Fibroblast of lung (primary cell): ENCODE results near the gene CLDN19. TPM values are rescaled to one million over a fixed set of nuclear protein-coding genes. Genes with fewer than 3 reads are reported as not detected.

ENCODE experiments used
- DNase-seq, 2 donors: peaks; one replicate each; pipeline versions ENCODE4 v3.0.0 to v3.0.0-alpha.2; 2010; ENCODE audit warnings: low read depth in 2 of 2
- H2AFZ ChIP-seq: 2 replicates; pipeline ENCODE4 v1.5.1; 2012; ENCODE audit warnings: low read length, control low read depth, inconsistent platforms
- H3K27ac ChIP-seq: 2 replicates; pipeline ENCODE4 v1.5.1; 2011; ENCODE audit warnings: low read length, control low read depth; ENCODE audit not compliant: insufficient read depth
- H3K27me3 ChIP-seq: 2 replicates; pipeline ENCODE4 v1.5.1; 2011; ENCODE audit warnings: mild to moderate bottlenecking, low read length; ENCODE audit not compliant: control insufficient read depth, insufficient read depth
- H3K36me3 ChIP-seq: 2 replicates; pipeline ENCODE4 v1.5.1; 2011; ENCODE audit warnings: low read length; ENCODE audit not compliant: control insufficient read depth, insufficient read depth
- H3K4me1 ChIP-seq: 2 replicates; pipeline ENCODE4 v1.5.1; 2011; ENCODE audit warnings: low read length; ENCODE audit not compliant: control insufficient read depth, insufficient read depth; ENCODE audit errors: extremely low read depth
- H3K4me2 ChIP-seq: 2 replicates; pipeline ENCODE4 v1.5.1; 2011; ENCODE audit warnings: low read length, control low read depth; ENCODE audit not compliant: insufficient read depth; ENCODE audit errors: extremely low read depth
- H3K4me3 ChIP-seq, 4 experiments: fragments of 200-600 bp in 1 of 4; sonication (generic) in 1 of 4; replicated peaks in 1 of 4; 2 replicates each; pipeline ENCODE4 v1.5.1; 2011 to 2016; ENCODE audit warnings: low read length in 4 of 4, low read depth in 3 of 4, mild to moderate bottlenecking in 3 of 4, control low read depth in 2 of 4, inconsistent platforms in 1 of 4, mixed read lengths in 1 of 4; ENCODE audit not compliant: insufficient read depth in 1 of 4; ENCODE audit errors: control extremely low read depth in 1 of 4
- H3K79me2 ChIP-seq: 2 replicates; pipeline ENCODE4 v1.5.1; 2012; ENCODE audit warnings: mild to moderate bottlenecking, low read length, inconsistent platforms; ENCODE audit not compliant: control insufficient read depth, insufficient read depth
- H3K9ac ChIP-seq: 2 replicates; pipeline ENCODE4 v1.5.1; 2011; ENCODE audit warnings: mild to moderate bottlenecking, low read length, control low read depth; ENCODE audit not compliant: insufficient read depth
- H3K9me3 ChIP-seq: 2 replicates; pipeline ENCODE4 v1.5.1; 2012; ENCODE audit warnings: low read depth, low read length; ENCODE audit not compliant: control insufficient read depth, insufficient read depth
- H4K20me1 ChIP-seq: 2 replicates; pipeline ENCODE4 v1.5.1; 2011; ENCODE audit warnings: low read length; ENCODE audit not compliant: control insufficient read depth, insufficient read depth; ENCODE audit errors: extremely low read depth
- CTCF ChIP-seq, 2 donors: IDR thresholded peaks in 1 of 2; conservative IDR thresholded peaks in 1 of 2; 1 replicate in 1 of 2; 2 replicates in 1 of 2; pipeline ENCODE4 v1.5.1; 2011 to 2012; ENCODE audit warnings: low read length in 2 of 2, control low read depth in 1 of 2, inconsistent platforms in 1 of 2, low read depth in 1 of 2, mild to moderate bottlenecking in 1 of 2
- EZH2 ChIP-seq: IDR thresholded peaks from 2 replicates; pipeline ENCODE4 v1.5.1; 2012; ENCODE audit warnings: low read length, control low read depth, mild to moderate bottlenecking; ENCODE audit errors: missing control alignments
- polyA plus RNA-seq, 2 donors: library from polyadenylated mRNA; depleted of rRNA in 1 of 2; stranded (reverse) in 1 of 2; unstranded in 1 of 2; fragments of >200 nt; gene quantifications; 2 replicates each; pipeline ENCODE4 v1.2.1, GENCODE V29; 2011 to 2012; ENCODE audit warnings: missing spikeins in 1 of 2
- total RNA-seq: library from RNA; depleted of rRNA; stranded (reverse); fragments of >200 nt; gene quantifications from 2 replicates; pipeline ENCODE4 v1.2.1, GENCODE V29; 2014

Gene CLDN19
- total and polyA plus RNA-seq, 2 donors (not counting 1 experiment from before 2014, with no cell fraction given), result not detected

GRCh38 chr1:42786097-42786496, 46.1 kb upstream of the CLDN19 start:
- H4K20me1 ChIP-seq, result no peaks in the 10 kb centered on the region
- H2AFZ ChIP-seq, result no peak overlapping the region
- H3K9ac ChIP-seq, result no peak overlapping the region
- DNase-seq, result no peak
- H3K79me2 ChIP-seq, result no peaks in the 10 kb centered on the region
- no peak overlapping the region for H3K27ac ChIP-seq
- H3K9me3 ChIP-seq, result no peaks in the 10 kb centered on the region
- no peaks in the 10 kb centered on the region for H3K4me1 ChIP-seq
- H3K4me2 ChIP-seq, result no peak overlapping the region
- TF ChIP-seq EZH2 (no peak), CTCF (conservative IDR thresholded peaks at IDR 0.05 in 1 of 2, IDR thresholded peaks at IDR 0.05 in 1 of 2; ENCODE audit: low read depth in 1 of 2, low read length in 2 of 2) (no peak)
- no peaks in the 10 kb centered on the region for H3K36me3 ChIP-seq
- H3K27me3 ChIP-seq, result no peaks in the 10 kb centered on the region
- H3K4me3 ChIP-seq, result no peak overlapping the region

GRCh38 chr1:42784946-42785693, 45.1 kb upstream of the CLDN19 start, which contains the start of gene TMEM269:
TSS of gene TMEM269 (plus strand) at chr1:42784991. CDS start at chr1:42789894, 4,903 bp downstream.
- H3K4me2 ChIP-seq, result peak within 1 kb of the TSS; percentile 79
- peak within 1 kb of the TSS; percentile 13 to 47 (median 33) for H3K4me3 ChIP-seq
- no peaks in the 10 kb centered on the region for H3K79me2 ChIP-seq
- H3K4me1 ChIP-seq, result no peaks in the 10 kb centered on the region
- peak; percentile 5 to 23 for DNase-seq
- H4K20me1 ChIP-seq, result no peaks in the 10 kb centered on the region
- H3K9me3 ChIP-seq, result no peaks in the 10 kb centered on the region
- peak within 1 kb of the TSS; percentile 71 for H2AFZ ChIP-seq
- H3K27ac ChIP-seq, result no peak within 1 kb of the TSS
- no peaks in the 10 kb centered on the region for H3K27me3 ChIP-seq
- no peak for TF ChIP-seq CTCF (conservative IDR thresholded peaks at IDR 0.05 in 1 of 2, IDR thresholded peaks at IDR 0.05 in 1 of 2; ENCODE audit: low read depth in 1 of 2, low read length in 2 of 2)
- TF ChIP-seq EZH2, result no peak
- H3K9ac ChIP-seq, result peak within 1 kb of the TSS; percentile 20
- H3K36me3 ChIP-seq, result no peaks in the 10 kb centered on the region

- Histone ChIP-seq H3K9ac (no peak overlapping the region), H3K79me2 (no peaks in the 10 kb centered on the region), H3K4me3 (no peak overlapping the region), H3K27ac (no peak overlapping the region), H4K20me1 (no peaks in the 10 kb centered on the region), H3K9me3 (no peaks in the 10 kb centered on the region), H2AFZ (no peak overlapping the region), H3K36me3 (no peaks in the 10 kb centered on the region), H3K4me2 (peak overlapping the region; percentile 79), H3K27me3 (no peaks in the 10 kb centered on the region), H3K4me1 (no peaks in the 10 kb centered on the region)
- TF ChIP-seq CTCF (conservative IDR thresholded peaks at IDR 0.05 in 1 of 2, IDR thresholded peaks at IDR 0.05 in 1 of 2; ENCODE audit: low read depth in 1 of 2, low read length in 2 of 2) (no peak), EZH2 (no peak)
- DNase-seq, result no peak
Measured at GRCh38 chr1:42784547-42784945, 44.5 kb upstream of the CLDN19 start.
